SK-N-SH (cell line): ENCODE results near the gene C5orf22.

ENCODE experiments used
- GABPA ChIP-seq: IDR thresholded peaks from 2 replicates; pipeline ENCODE4 v1.4.0; 2012; ENCODE audit warnings: low read depth, mild to moderate bottlenecking
- NRF1 ChIP-seq: IDR thresholded peaks from 2 replicates; pipeline ENCODE4 v1.6.1; 2012; ENCODE audit warnings: low read depth, mild to moderate bottlenecking, low read length
- TAF1 ChIP-seq: IDR thresholded peaks from 2 replicates; pipeline ENCODE4 v1.6.1; 2012; ENCODE audit warnings: low read depth, mild to moderate bottlenecking, low read length, moderate library complexity, borderline replicate concordance
- TF ChIP-seq, protein P1 (sequence below): fragments of 200-600 bp; sonication (generic); IDR thresholded peaks from 2 replicates; pipeline ENCODE4 v1.6.1; 2017; ENCODE audit warnings: antibody characterized with exemption, mild to moderate bottlenecking, moderate library complexity

DNA sequence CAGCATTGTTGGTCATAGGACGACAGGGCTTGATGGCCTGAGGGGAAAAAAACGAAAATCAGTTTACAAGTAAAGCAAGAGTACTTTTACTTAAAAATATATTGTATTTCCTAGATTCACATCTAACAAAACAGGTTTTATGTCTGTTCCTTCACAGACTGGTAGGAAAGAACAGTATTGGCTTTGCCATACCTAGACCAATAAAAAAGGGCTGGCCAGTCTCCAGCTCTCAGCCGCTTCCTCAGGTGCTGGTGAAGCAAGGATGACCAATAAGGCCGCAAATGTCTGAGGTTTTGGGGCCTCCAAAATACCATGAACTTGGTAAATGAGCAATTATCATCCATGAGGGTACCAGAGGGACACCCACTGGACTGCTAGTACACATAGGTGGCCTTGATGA is 36.8 kb upstream of the C5orf22 start:
- TF ChIP-seq, protein P1, sequence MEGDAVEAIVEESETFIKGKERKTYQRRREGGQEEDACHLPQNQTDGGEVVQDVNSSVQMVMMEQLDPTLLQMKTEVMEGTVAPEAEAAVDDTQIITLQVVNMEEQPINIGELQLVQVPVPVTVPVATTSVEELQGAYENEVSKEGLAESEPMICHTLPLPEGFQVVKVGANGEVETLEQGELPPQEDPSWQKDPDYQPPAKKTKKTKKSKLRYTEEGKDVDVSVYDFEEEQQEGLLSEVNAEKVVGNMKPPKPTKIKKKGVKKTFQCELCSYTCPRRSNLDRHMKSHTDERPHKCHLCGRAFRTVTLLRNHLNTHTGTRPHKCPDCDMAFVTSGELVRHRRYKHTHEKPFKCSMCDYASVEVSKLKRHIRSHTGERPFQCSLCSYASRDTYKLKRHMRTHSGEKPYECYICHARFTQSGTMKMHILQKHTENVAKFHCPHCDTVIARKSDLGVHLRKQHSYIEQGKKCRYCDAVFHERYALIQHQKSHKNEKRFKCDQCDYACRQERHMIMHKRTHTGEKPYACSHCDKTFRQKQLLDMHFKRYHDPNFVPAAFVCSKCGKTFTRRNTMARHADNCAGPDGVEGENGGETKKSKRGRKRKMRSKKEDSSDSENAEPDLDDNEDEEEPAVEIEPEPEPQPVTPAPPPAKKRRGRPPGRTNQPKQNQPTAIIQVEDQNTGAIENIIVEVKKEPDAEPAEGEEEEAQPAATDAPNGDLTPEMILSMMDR: no peak
- TF ChIP-seq GABPA: no peak
- no peak for TF ChIP-seq NRF1
- no peak for TF ChIP-seq TAF1
